BLaER1 (cell line): ENCODE data around the gene RER1.
"Not testable (repeated sequence)": the region's sequence is repeated elsewhere in the genome, so short reads cannot be mapped to it uniquely, and the experiment has no call there.

ENCODE experiments used
- H3K27ac ChIP-seq: shearing (Covaris generic); formaldehyde crosslinking; 2 replicates; pipeline ENCODE4 v1.8.1; 2022
- H3K27me3 ChIP-seq: shearing (Covaris generic); formaldehyde crosslinking; 2 replicates; pipeline ENCODE4 v1.8.1; 2022
- H3K36me3 ChIP-seq: shearing (Covaris generic); formaldehyde crosslinking; 2 replicates; pipeline ENCODE4 v1.8.1; 2022
- H3K4me1 ChIP-seq: shearing (Covaris generic); formaldehyde crosslinking; 2 replicates; pipeline ENCODE4 v1.8.1; 2022
- H3K4me2 ChIP-seq: shearing (Covaris generic); formaldehyde crosslinking; 2 replicates; pipeline ENCODE4 v1.8.1; 2022
- H3K4me3 ChIP-seq: shearing (Covaris generic); formaldehyde crosslinking; 2 replicates; pipeline ENCODE4 v1.8.1; 2022
- H3K9ac ChIP-seq: shearing (Covaris generic); formaldehyde crosslinking; 2 replicates; pipeline ENCODE4 v1.8.1; 2022
- H3K9me3 ChIP-seq: shearing (Covaris generic); formaldehyde crosslinking; 2 replicates; pipeline ENCODE4 v1.8.1; 2022
- H4K20me1 ChIP-seq: shearing (Covaris generic); formaldehyde crosslinking; 2 replicates; pipeline ENCODE4 v1.8.1; 2022
- Cebpa-rat ChIP-seq: shearing (Covaris generic); IDR thresholded peaks from 2 replicates; pipeline ENCODE4 v1.8.1; 2022

RER1 gene

DNA sequence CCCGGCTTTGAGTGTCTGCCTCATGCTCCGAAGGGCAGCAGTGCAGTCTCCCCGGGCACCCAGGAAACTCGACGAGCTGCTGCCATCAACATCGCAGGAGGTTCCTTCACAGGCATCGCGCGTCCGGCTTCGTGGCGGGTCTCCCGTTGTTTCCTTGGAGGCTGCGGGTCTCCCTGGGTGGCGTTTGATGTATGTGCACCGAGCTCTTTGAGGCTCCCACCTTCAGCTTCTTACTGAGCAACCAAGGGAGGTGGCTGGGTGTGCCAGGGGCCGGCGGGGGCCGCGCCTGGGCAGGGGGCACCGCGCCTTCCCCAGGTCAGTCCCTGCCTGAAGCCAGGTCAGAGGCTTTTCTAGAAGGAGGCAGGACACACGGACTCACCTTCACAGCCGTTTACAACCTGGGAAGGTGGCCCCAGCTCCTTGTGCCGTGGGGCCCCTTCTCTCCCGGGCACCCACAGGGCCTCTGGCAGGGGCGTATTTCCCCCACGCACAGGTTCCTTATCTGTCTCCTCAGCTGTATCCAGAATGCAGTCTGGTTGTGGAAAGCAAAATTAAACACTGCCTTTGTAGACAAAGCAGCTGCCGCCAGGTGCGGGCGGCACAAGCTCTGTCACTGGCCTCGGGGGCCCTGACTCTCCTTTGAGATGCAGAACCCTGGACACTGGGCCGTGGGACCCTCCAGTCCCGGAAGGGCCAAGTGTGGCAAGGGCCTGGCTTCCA lies 42.5 kb downstream of the RER1 start:
- Histone ChIP-seq H4K20me1 (no peaks in the 10 kb centered on the region), H3K9ac (no peak overlapping the region), H3K9me3 (no peaks in the 10 kb centered on the region), H3K4me1 (peaks cover 94% of the 10 kb centered on the region), H3K27me3 (peaks cover 18% of the 10 kb centered on the region), H3K36me3 (no peaks in the 10 kb centered on the region), H3K4me3 (no peak overlapping the region), H3K27ac (no peak overlapping the region), H3K4me2 (peak overlapping the region; percentile 43; the same call in 1 of the 2 replicates)
- no peak for TF ChIP-seq Cebpa-rat

DNA sequence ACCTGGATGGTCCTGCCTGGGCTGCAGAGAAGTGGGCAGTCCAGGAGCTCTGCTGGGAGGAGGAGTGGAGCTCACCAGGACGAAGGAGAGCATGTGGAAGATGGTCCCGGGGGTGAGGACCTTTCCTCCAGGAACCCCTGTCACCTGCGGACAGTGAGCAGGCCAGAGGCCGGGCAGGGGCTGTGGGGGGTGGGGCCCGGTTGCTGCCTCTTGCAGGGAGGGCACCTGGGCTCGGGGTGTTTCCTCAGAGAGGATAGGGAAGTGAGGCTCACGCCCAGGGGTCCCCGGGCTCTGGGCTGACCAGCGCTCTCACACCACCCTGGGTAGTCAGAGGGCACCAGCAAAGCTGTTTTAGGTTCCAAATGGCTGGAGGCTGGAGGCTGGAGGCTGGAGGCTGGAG lies 43.5 kb downstream of the RER1 start:
- H4K20me1 ChIP-seq, result no peaks in the 10 kb centered on the region
- no peak overlapping the region for H3K9ac ChIP-seq
- no peak for TF ChIP-seq Cebpa-rat
- H3K36me3 ChIP-seq, result no peaks in the 10 kb centered on the region
- peak overlapping the region; percentile 43 for H3K4me2 ChIP-seq
- H3K9me3 ChIP-seq, result peaks cover 2% of the 10 kb centered on the region
- no peak overlapping the region for H3K27ac ChIP-seq
- H3K27me3 ChIP-seq, result peaks cover 18% of the 10 kb centered on the region
- peaks cover 94% of the 10 kb centered on the region for H3K4me1 ChIP-seq
- no peak overlapping the region for H3K4me3 ChIP-seq

DNA sequence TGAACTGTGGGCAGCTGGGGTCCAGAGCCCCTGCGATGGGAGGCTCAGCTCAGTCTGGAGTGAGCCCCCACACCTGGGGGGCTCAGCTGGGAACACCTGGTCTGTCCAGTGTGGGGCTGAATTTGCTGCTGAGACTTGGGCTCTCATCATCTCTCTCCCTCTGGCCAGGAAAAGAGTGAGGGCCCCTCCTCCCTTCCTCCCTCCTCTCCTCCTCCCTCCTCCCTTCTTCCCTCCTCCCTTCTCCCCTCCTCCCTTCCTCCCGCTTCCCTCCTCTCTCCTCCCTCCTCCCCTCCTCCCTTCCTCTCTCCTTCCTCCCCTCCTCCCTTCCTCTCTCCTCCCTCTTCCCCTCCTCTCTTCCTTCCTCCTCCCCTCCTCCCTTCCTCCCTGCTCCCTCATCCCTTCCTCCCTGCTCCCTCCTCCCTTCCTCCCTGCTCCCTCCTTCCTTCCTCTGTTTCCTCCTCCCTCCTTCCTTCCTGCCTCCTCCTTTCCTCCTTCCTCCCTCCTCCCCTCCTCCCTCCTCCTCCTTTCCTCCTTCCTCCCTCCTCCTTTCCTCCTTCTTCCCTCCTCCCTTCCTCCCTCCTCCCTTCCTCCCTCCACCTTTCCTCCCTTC lies 44.2 kb downstream of the RER1 start:
- Histone ChIP-seq H3K36me3 (0 out of 2 replicates have a peak, but pooled peaks cover 4% of the 10 kb centered on the region), H3K9ac (no peak overlapping the region), H3K9me3 (peaks cover 9% of the 10 kb centered on the region), H3K4me1 (peaks cover 94% of the 10 kb centered on the region), H4K20me1 (no peaks in the 10 kb centered on the region), H3K27ac (no peak overlapping the region), H3K27me3 (peaks cover 18% of the 10 kb centered on the region), H3K4me3 (no peak overlapping the region), H3K4me2 (peak overlapping the region; percentile 43)
- TF ChIP-seq Cebpa-rat, result no peak

DNA sequence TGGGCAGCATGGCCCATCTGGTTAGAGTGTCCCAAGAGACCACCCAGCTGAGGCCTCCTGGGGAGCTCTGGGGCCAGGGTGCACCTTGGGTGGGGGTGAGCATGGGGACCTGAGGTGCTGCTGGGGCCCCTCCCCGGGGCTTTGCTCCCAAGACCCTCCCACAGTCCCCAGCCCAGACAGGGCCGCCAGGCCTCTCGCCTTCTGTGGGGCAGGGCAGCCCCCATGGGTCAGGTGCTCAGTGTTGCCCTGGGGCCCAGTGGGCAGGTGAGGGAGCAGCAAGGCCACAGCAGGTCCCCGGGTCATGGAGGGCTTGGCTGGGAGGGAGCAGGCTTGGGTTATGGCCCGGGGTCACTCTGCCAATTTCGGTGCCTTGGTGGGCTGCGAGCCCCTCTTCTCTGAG lies 45.2 kb downstream of the RER1 start:
- H3K4me3 ChIP-seq, result no peak overlapping the region
- peaks cover 24% of the 10 kb centered on the region for H3K27me3 ChIP-seq
- no peak for TF ChIP-seq Cebpa-rat
- peaks cover 9% of the 10 kb centered on the region for H3K9me3 ChIP-seq
- no peaks in the 10 kb centered on the region for H4K20me1 ChIP-seq
- H3K9ac ChIP-seq, result no peak overlapping the region
- H3K4me1 ChIP-seq, result peaks cover 94% of the 10 kb centered on the region
- H3K27ac ChIP-seq, result peak overlapping the region; percentile 49
- H3K4me2 ChIP-seq, result peak overlapping the region; percentile 90
- 0 out of 2 replicates have a peak, but pooled peaks cover 4% of the 10 kb centered on the region for H3K36me3 ChIP-seq

DNA sequence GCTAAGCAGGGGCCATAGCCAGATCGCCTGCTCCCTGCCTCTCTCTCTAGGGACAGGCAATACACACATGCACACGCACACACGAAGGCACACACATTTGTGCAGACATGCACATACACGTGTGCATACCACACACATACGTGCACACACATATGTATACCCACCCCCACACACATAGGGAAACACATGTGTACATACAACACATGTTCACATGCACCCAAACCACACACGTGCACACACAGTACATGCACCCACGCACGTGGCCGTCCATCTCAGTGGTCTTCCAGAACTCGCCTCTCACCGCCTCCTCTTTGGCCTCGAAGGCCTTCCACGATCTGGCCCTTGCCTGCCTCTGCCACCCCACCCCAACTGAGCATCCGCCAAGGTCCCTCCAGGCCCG lies 46.0 kb downstream of the RER1 start:
- Histone ChIP-seq H3K4me1 (peaks cover 94% of the 10 kb centered on the region), H3K9ac (no peak overlapping the region), H3K27me3 (peaks cover 31% of the 10 kb centered on the region), H3K9me3 (peaks cover 9% of the 10 kb centered on the region), H3K4me2 (peak overlapping the region; percentile 90), H3K27ac (peak overlapping the region; percentile 79), H4K20me1 (0 out of 2 replicates have a peak, but pooled peaks cover 3% of the 10 kb centered on the region), H3K4me3 (no peak overlapping the region), H3K36me3 (0 out of 2 replicates have a peak, but pooled peaks cover 4% of the 10 kb centered on the region)
- TF ChIP-seq Cebpa-rat, result no peak

DNA sequence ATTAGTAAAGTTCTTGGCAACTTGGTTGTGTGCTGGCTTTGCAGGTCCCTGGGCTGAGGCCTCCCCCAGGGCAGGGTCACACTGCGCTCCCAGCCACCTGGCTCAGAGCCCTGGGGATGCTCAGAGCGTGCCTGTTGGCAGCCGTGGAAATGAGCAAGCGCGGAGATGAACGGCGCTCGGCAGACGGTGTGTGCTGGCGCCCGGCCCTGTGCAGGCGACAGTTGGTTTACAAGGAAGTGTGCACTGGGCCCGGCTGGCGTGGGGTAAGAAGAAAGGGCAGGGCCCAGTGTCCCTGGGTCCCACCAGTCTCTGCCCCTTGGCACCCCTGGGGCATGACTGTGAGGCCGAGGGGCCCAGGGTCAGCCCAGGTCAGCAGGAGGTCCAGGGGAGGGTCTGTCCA lies 46.4 kb downstream of the RER1 start:
- Histone ChIP-seq H3K4me2 (peak overlapping the region; percentile 90), H3K27ac (peak overlapping the region; percentile 79), H3K4me1 (peaks cover 94% of the 10 kb centered on the region), H3K4me3 (0 out of 2 replicates have a peak overlapping the region, but pooled peaks have one; percentile 2), H3K9me3 (peaks cover 9% of the 10 kb centered on the region), H4K20me1 (peaks cover 7% of the 10 kb centered on the region; the same call in 1 of the 2 replicates), H3K27me3 (peaks cover 32% of the 10 kb centered on the region), H3K9ac (no peak overlapping the region; the same call in 1 of the 2 replicates), H3K36me3 (0 out of 2 replicates have a peak, but pooled peaks cover 4% of the 10 kb centered on the region)
- TF ChIP-seq Cebpa-rat, result no peak

DNA sequence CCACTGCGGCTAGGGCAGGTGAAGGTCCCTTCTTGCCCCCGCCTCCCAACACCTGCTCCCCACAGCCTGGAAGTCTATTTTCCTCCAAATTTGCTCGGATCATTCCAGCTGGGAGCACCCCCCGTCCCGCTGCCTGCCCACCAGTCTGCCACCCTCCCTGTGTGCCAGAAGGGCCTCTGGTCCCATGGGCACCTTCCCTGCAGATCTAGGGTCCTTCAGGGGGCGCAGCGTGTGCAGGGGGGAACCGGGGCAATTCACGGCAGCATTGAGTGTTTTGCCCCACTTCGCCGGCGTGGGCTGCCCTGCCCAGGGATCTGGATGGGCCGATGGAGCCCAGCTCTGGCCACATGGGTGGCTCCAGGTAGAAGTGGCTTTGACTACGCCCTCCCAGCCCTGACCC lies 47.0 kb downstream of the RER1 start:
- peaks cover 13% of the 10 kb centered on the region; the same call in 1 of the 2 replicates for H4K20me1 ChIP-seq
- peaks cover 32% of the 10 kb centered on the region for H3K27me3 ChIP-seq
- no peak overlapping the region; the same call in 1 of the 2 replicates for H3K9ac ChIP-seq

DNA sequence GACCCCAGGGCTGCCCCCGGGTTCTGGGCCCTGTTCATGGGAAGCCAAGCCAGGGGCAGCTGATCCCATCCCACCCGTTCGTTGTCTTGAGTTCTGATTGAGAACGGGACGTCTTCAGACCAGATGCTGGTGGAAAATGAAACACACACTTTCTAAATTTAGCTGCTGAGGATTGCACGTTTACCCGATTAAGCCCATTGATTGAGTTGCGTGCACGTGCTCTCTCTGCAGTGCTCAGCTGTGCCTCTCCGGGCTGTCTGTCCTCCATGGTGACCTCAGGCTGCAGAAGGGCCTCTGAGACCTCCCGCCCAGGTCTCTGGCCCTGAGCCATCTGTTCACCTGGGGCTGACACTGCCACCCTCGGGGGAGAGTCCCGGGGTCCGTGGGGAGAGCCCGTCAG lies 47.7 kb downstream of the RER1 start:
- Histone ChIP-seq H3K9ac (no peak overlapping the region), H3K36me3 (0 out of 2 replicates have a peak, but pooled peaks cover 4% of the 10 kb centered on the region), H3K4me2 (peak overlapping the region; percentile 90), H3K27ac (peak overlapping the region; percentile 18; the same call in 1 of the 2 replicates), H4K20me1 (peaks cover 18% of the 10 kb centered on the region), H3K4me1 (peaks cover 94% of the 10 kb centered on the region), H3K27me3 (peaks cover 32% of the 10 kb centered on the region), H3K4me3 (no peak overlapping the region), H3K9me3 (peaks cover 9% of the 10 kb centered on the region)
- no peak for TF ChIP-seq Cebpa-rat

More for the DNA sequence above, 47.0 kb downstream of the RER1 start:
- Histone ChIP-seq H3K4me1 (peaks cover 94% of the 10 kb centered on the region), H3K36me3 (0 out of 2 replicates have a peak, but pooled peaks cover 4% of the 10 kb centered on the region), H3K9me3 (peaks cover 9% of the 10 kb centered on the region), H3K4me2 (peak overlapping the region; percentile 90), H3K4me3 (peak overlapping the region; percentile 2; the same call in 1 of the 2 replicates), H3K27ac (peak overlapping the region; percentile 79)
- TF ChIP-seq Cebpa-rat, result no peak

DNA sequence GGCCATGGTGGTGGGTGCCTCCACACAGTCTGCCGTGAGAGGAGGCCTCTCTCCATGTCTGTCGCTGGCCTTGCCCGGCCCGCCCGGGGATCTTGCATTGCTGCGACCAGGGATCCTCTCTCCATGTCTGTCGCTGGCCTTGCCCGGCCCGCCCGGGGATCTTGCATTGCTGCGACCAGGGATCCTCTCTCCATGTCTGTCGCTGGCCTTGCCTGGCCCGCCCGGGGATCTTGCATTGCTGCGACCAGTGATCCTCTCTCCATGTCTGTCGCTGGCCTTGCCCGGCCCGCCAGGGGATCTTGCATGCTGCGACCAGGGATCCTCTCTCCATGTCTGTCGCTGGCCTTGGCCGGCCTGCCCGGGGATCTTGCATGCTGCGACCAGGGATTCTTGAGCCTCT lies 48.7 kb downstream of the RER1 start:
- H3K4me3 ChIP-seq, H3K9ac ChIP-seq, H3K9me3 ChIP-seq, H3K27ac ChIP-seq, H3K36me3 ChIP-seq: not testable (repeated sequence)
- H4K20me1 ChIP-seq, result peaks cover 25% of the 10 kb centered on the region
- peaks cover 40% of the 10 kb centered on the region for H3K27me3 ChIP-seq
- peaks cover 94% of the 10 kb centered on the region for H3K4me1 ChIP-seq
- peak overlapping the region; percentile 94 for H3K4me2 ChIP-seq

DNA sequence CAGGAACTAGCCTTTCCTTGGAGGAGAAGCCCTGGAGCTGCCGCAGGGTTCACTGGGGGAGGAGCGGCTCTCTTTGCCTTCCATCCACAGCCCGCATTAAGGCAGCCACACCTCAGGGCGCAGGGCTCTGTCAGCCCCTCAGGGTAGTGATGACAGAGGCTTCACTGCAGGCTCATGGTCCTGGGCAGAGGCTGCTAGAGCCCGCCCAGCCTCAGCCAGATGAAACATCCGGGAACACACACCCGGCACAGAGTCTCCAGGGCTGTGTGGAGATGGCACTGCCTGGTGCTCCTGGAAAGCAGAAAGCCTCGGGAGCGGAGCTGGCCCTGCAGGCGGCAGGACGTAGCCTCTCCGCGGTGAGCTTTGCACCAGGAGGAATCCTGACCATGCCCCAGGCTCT lies 50.1 kb downstream of the RER1 start:
- H4K20me1 ChIP-seq, result peaks cover 25% of the 10 kb centered on the region
- H3K36me3 ChIP-seq, result 0 out of 2 replicates have a peak, but pooled peaks cover 4% of the 10 kb centered on the region
- peaks cover 9% of the 10 kb centered on the region for H3K9me3 ChIP-seq
- H3K4me1 ChIP-seq, result peaks cover 100% of the 10 kb centered on the region
- peaks cover 46% of the 10 kb centered on the region for H3K27me3 ChIP-seq
- no peak for TF ChIP-seq Cebpa-rat
- H3K27ac ChIP-seq, result no peak overlapping the region
- H3K4me3 ChIP-seq, result no peak overlapping the region
- H3K9ac ChIP-seq, result 0 out of 2 replicates have a peak overlapping the region, but pooled peaks have one; percentile 10
- peak overlapping the region; percentile 94 for H3K4me2 ChIP-seq
